Measurements from ENCODE around the gene GBA2.

DNA sequence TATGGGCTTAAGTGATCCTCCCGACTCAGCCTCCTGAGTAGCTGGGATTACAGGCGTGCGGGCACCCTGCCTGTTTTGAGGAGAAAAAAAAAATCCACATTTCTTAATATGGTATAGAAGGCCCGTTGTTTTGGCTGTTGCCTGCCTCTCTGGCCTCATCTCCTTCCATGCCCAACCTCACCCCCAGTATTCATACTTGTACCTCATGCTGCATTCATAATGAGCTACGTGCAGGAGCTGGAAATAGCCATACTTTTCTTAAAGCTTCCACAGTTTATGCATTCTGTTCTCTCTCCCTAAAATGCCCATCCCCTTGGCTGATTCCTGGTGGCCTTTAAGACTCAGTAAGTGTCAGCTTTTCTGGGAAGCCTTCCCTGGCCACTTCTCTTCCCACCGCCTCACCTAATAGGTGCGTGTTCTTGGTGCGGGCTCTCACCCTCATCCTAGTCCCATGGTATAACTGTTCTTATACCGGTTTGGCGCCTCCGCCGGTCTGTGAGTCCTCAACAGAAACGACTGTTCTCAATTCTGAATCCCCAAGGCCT lies 57.2 kb downstream of the GBA2 start:
- no peak for TF ChIP-seq GATA3 (IDR thresholded peaks at IDR 0.05; ENCODE audit: low read depth, low read length)
- TF ChIP-seq GATA2 (IDR thresholded peaks at IDR 0.05; ENCODE audit: low read depth, low read length): no peak

All from SH-SY5Y (cell line).